Bronchial epithelial cell (primary cell): ENCODE results near the gene BMP6. TPM values are rescaled to one million over a fixed set of nuclear protein-coding genes. Genes with fewer than 3 reads are reported as not detected.
A peak's percentile ranks its signal among the peaks of the same experiment; 100 is the strongest.

Source experiments
- DNase-seq: peaks from one replicate; pipeline ENCODE4 v3.0.0-alpha.2; 2010; ENCODE audit warnings: low read depth
- FAIRE-seq: peaks from 2 replicates; lab custom pipeline; 2011; peaks lifted over from hg19 to GRCh38; lab: Jason Lieb, UNC
- H3K27me3 ChIP-seq: 2 replicates; pipeline ENCODE4 v1.5.1; 2011; ENCODE audit warnings: low read length; ENCODE audit not compliant: control insufficient read depth, insufficient read depth
- H3K36me3 ChIP-seq: 2 replicates; pipeline ENCODE4 v1.5.1; 2011; ENCODE audit warnings: low read length; ENCODE audit not compliant: control insufficient read depth, insufficient read depth
- H3K4me3 ChIP-seq: 2 replicates; pipeline ENCODE4 v1.5.1; 2011; ENCODE audit warnings: mild to moderate bottlenecking, low read depth, low read length, control low read depth
- CTCF ChIP-seq: IDR thresholded peaks from 2 replicates; pipeline ENCODE4 v1.5.1; 2011; ENCODE audit warnings: mild to moderate bottlenecking, moderate library complexity, low read length, control low read depth, inconsistent platforms; ENCODE audit not compliant: insufficient read depth, severe bottlenecking
- total RNA-seq: library from RNA; depleted of rRNA; stranded (reverse); fragments of >200 nt; gene quantifications from 2 replicates; pipeline ENCODE4 v1.2.1, GENCODE V29; 2014

Gene BMP6
- total RNA-seq, 1 donor from 2014 or later: 2.6 TPM

DNA sequence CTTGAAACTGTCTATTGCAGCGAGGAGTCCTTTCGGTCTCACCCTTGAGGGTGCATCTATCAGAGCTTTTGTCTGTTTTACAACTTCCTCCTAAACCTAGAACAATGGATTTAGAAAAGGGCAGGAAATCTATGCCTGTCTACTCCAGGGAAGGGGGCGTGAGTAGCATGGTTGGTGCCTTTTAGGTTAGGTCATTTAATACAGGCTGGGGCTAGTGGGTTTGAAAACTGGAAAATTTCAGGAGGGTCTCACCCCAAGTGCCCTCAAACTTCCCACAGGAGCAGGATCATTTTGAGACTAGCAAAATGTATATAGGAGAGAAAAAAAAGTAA is 33.5 kb upstream of the BMP6 start:
- no peak for TF ChIP-seq CTCF
- no peak for DNase-seq
- Histone ChIP-seq H3K27me3 (no peaks in the 10 kb centered on the region), H3K4me3 (no peak overlapping the region), H3K36me3 (no peaks in the 10 kb centered on the region)
- FAIRE-seq: no peak

DNA sequence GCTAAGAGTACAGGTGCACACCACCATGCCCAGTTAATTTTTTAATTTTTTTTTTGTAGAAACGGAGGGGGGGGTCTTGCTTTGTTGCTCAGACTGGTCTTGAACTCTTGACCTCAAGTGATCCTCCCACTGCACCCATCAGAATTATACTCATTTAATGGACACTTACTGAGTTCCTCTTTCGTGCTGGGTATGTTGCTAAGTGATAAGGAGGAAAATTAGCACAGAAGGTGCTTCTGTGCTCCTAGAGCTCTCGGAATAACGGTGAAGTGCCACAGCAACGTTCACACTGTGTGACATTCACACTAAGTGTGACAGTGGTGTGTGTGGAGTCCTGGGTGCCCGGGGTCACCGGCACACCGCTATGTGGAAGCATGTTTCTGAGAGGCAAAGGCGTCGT is 32.1 kb upstream of the BMP6 start:
- no peaks in the 10 kb centered on the region for H3K27me3 ChIP-seq
- no peak for FAIRE-seq
- H3K4me3 ChIP-seq: no peak overlapping the region
- no peak for TF ChIP-seq CTCF
- DNase-seq: no peak
- H3K36me3 ChIP-seq: no peaks in the 10 kb centered on the region

DNA sequence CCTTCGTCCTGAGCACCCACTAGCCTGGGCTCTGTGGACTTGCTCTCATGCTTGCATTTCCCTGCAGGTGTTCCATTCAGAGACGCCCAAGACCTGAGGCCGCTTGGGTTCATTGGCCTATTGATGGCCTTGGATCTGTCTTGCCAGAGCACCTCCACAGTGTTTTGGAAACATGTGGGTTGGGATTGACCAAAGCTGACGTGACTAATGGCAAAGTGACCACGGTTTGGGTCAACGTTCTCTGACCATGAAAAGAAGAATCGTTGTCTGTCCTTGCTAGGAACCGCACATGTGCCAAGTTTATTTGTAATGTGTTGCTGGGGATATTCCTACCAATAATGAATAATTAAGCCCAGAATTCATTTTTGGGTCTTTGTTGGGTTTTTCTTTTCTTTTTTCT is 29.8 kb upstream of the BMP6 start:
- DNase-seq: no peak
- H3K4me3 ChIP-seq: no peak overlapping the region
- no peaks in the 10 kb centered on the region for H3K27me3 ChIP-seq
- no peak for TF ChIP-seq CTCF
- no peak for FAIRE-seq
- no peaks in the 10 kb centered on the region for H3K36me3 ChIP-seq

- DNase-seq (peak; percentile 70), FAIRE-seq (no peak)
- H3K4me3 ChIP-seq: no peak overlapping the region
- H3K27me3 ChIP-seq: no peaks in the 10 kb centered on the region
- H3K36me3 ChIP-seq: no peaks in the 10 kb centered on the region
- TF ChIP-seq CTCF: no peak
Observed at GRCh38 chr6:7697432-7697819, 28.5 kb upstream of the BMP6 start.

DNA sequence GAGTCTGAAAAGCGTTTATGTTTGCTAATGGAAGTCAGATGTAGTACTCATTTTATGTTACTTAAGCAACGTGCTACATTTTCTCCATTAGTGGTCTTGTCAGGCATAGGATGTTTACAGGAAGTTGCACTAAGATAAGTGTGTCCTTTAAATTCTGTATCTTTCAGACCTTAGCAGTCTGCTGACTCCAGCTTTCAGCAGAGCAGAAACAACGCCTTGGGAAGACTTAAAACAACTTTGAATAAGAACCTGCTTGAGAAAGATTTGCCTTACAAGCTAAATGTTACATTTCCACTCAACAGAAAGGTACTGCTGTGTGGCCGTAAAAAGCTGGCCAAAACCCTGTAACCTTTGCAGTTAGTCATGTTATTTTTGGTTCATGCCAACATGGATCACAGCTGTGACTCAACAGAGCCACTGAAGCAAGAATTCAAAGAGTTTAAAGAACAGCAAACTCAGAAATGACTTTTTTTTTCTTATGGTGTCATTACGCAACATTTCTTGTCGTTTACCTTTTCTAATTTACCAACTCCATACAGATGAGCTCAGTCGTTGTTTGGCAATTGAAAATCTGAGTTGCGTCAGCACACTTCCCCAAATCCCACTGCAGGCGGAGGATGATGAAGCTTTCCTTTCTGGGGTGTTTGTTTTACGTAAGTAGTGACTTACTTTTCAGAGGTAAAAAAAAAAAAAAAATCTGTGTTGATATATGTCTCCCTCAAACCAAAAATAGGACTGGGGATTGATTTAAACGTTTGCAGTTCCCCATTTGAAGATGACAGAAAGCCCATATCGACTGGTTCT is 27.9 kb upstream of the BMP6 start:
- no peak for TF ChIP-seq CTCF
- peak; percentile 13 for FAIRE-seq
- Histone ChIP-seq H3K36me3 (no peaks in the 10 kb centered on the region), H3K4me3 (no peak overlapping the region), H3K27me3 (no peaks in the 10 kb centered on the region)
- DNase-seq: peak; percentile 100
